ENCODE results near the gene EDC4.

DNA sequence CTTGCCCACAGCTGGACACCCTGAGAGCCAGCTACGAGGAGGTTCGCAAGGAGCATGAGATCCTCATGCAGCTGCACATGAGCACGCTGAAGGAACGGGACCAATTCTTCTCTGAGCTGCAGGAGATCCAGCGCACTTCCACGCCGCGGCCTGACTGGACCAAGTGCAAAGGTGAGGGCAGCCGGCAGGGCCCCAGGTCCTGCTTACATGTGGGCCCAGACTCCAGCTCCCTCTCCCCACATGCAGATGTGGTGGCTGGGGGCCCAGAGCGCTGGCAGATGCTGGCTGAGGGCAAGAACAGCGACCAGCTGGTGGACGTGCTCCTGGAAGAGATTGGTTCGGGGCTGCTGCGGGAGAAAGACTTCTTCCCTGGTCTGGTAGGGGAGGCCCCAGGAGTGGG, 46.9 kb upstream of the EDC4 start:
- TF ChIP-seq CTCF (IDR thresholded peaks at IDR 0.05; ENCODE audit: poor library complexity) (no peak), EZH2phosphoT487 (IDR thresholded peaks at IDR 0.05; ENCODE audit: low read depth, severe bottlenecking, unreplicated experiment) (no peak)

Measured in hepatocyte (in vitro differentiated cells).